HCT116 (cell line): ENCODE measurements around the gene STX10. TPM values are rescaled to one million over a fixed set of nuclear protein-coding genes. Genes with fewer than 3 reads are reported as not detected.

Experiments
- ATAC-seq: fragments of 200-7000 bp; cut with Tn5 transposase; 2 replicates; pipeline ENCODE4 v1.9.1; 2020; ENCODE audit warnings: mild to moderate bottlenecking, moderate library complexity
- BruUV-seq: library from RNA; stranded (reverse); fragments of 400-500 nt; replicated peaks from 2 replicates; lab custom pipeline; 2021; lab: Mats Ljungman, UMichigan
- CTCF ChIA-PET: fragments of 300-600 bp; sonication (Branson Sonifier 250); formaldehyde crosslinking; loops from one replicate; lab custom pipeline; 2021; ENCODE audit warnings: antibody characterized with exemption; lab: Charles Lee
- POLR2A ChIA-PET: fragments of 300-600, 350-600 bp; sonication (Branson Sonifier 250); formaldehyde crosslinking; loops from one replicate; lab custom pipeline; 2021; ENCODE audit warnings: antibody characterized with exemption; lab: Charles Lee
- RAD21 ChIA-PET, 2 experiments: fragments of 300-600 bp; sonication (Branson Sonifier 250); formaldehyde crosslinking; loops; one replicate each; lab custom pipeline; 2023; ENCODE audit warnings: low total read pairs in 2 of 2; ENCODE audit not compliant: uncharacterized antibody in 2 of 2, unreplicated experiment in 2 of 2, low non-redundant PET in 1 of 2; lab: Charles Lee
- DNase-seq: peaks from one replicate; pipeline ENCODE4 v3.0.0-alpha.2; 2010; ENCODE audit warnings: low read depth, low spot score
- H2AFZ ChIP-seq: fragments of 200-600 bp; shearing (Covaris generic), sonication (generic); 2 replicates; pipeline ENCODE4 v1.6.1; 2017; ENCODE audit warnings: low read depth, mixed run types, mixed read lengths, antibody characterized with exemption, low read length; ENCODE audit not compliant: poor library complexity, severe bottlenecking
- H3K27ac ChIP-seq: 2 replicates; pipeline ENCODE4 v1.5.1; 2012; ENCODE audit warnings: low read depth, low read length
- H3K27me3 ChIP-seq: fragments of 200-600 bp; sonication (generic); 2 replicates; pipeline ENCODE4 v1.6.1; 2016; ENCODE audit warnings: mixed run types, low read length, mixed read lengths; ENCODE audit not compliant: insufficient read depth
- H3K36me3 ChIP-seq, 2 experiments: fragments of 200-500 bp in 1 of 2; fragments of 200-600 bp in 1 of 2; sonication (Bioruptor generic) in 1 of 2; sonication (generic) in 1 of 2; 2 replicates each; pipeline versions ENCODE4 v1.5.1 to v1.6.1; 2014 to 2016; ENCODE audit warnings: low read length in 2 of 2, inconsistent platforms in 1 of 2, mixed read lengths in 1 of 2, mixed run types in 1 of 2; ENCODE audit not compliant: insufficient read depth in 2 of 2, control insufficient read depth in 1 of 2
- H3K4me1 ChIP-seq, 2 experiments: fragments of 200-600 bp in 1 of 2; sonication (generic) in 1 of 2; 2 replicates each; pipeline versions ENCODE4 v1.5.1 to v1.6.1; 2012 to 2017; ENCODE audit warnings: low read length in 2 of 2, inconsistent platforms in 1 of 2, mild to moderate bottlenecking in 1 of 2, mixed read lengths in 1 of 2, mixed run types in 1 of 2, moderate library complexity in 1 of 2; ENCODE audit not compliant: insufficient read depth in 2 of 2, control insufficient read depth in 1 of 2
- H3K4me2 ChIP-seq: fragments of 200-600 bp; sonication (generic); 2 replicates; pipeline ENCODE4 v1.6.1; 2017; ENCODE audit warnings: mixed run types, low read length, mixed read lengths
- H3K4me3 ChIP-seq, 2 experiments: fragments of 200-600 bp in 1 of 2; sonication (generic) in 1 of 2; replicated peaks in 1 of 2; 2 replicates each; pipeline ENCODE4 v1.5.1; 2011 to 2016; ENCODE audit warnings: low read length in 2 of 2, control low read depth in 1 of 2, low read depth in 1 of 2, mild to moderate bottlenecking in 1 of 2, mixed read lengths in 1 of 2, mixed run types in 1 of 2
- H3K79me2 ChIP-seq: fragments of 200-600 bp; sonication (generic); 2 replicates; pipeline ENCODE4 v1.6.1; 2017; ENCODE audit warnings: mild to moderate bottlenecking, mixed run types, low read length, moderate library complexity, mixed read lengths; ENCODE audit not compliant: insufficient read depth
- H3K9ac ChIP-seq: fragments of 200-600 bp; sonication (generic); 2 replicates; pipeline ENCODE4 v1.6.1; 2016; ENCODE audit warnings: low read length, mixed read lengths
- H3K9me2 ChIP-seq: fragments of 200-600 bp; sonication (generic), shearing (Covaris generic); 2 replicates; pipeline ENCODE4 v1.6.1; 2017; ENCODE audit warnings: mixed run types, mild to moderate bottlenecking, moderate library complexity; ENCODE audit not compliant: insufficient read depth
- H3K9me3 ChIP-seq, 2 experiments: fragments of 200-500 bp in 1 of 2; fragments of 200-600 bp in 1 of 2; sonication (Bioruptor generic) in 1 of 2; sonication (generic) in 1 of 2; 2 replicates each; pipeline ENCODE4 v1.6.1; 2014 to 2017; ENCODE audit warnings: low read length in 2 of 2, mixed read lengths in 2 of 2, inconsistent platforms in 1 of 2, low read depth in 1 of 2, mild to moderate bottlenecking in 1 of 2, mixed run types in 1 of 2, moderate library complexity in 1 of 2; ENCODE audit not compliant: control insufficient read depth in 1 of 2, insufficient read depth in 1 of 2
- H4K20me1 ChIP-seq: fragments of 200-600 bp; sonication (generic), shearing (Covaris generic); 2 replicates; pipeline ENCODE4 v1.6.1; 2017; ENCODE audit warnings: mixed run types, mild to moderate bottlenecking, moderate library complexity; ENCODE audit not compliant: insufficient read depth
- CEBPB ChIP-seq: IDR thresholded peaks from 2 replicates; pipeline ENCODE4 v1.6.1; 2012; ENCODE audit warnings: low read depth
- EGR1 ChIP-seq: IDR thresholded peaks from 2 replicates; pipeline ENCODE4 v1.6.1; 2012; ENCODE audit warnings: low read depth
- ELF1 ChIP-seq: IDR thresholded peaks from 2 replicates; pipeline ENCODE4 v1.6.1; 2012; ENCODE audit warnings: low read depth, borderline replicate concordance
- EZH2phosphoT487 ChIP-seq: fragments of 200-600 bp; IDR thresholded peaks from 2 replicates; pipeline ENCODE4 v1.6.1; 2018; ENCODE audit warnings: antibody characterized with exemption, borderline replicate concordance
- FOSL1 ChIP-seq: IDR thresholded peaks from 2 replicates; pipeline ENCODE4 v1.6.1; 2012; ENCODE audit warnings: low read depth
- JUND ChIP-seq: IDR thresholded peaks from 2 replicates; pipeline ENCODE4 v1.6.1; 2012
- REST ChIP-seq: IDR thresholded peaks from 2 replicates; pipeline ENCODE4 v1.6.1; 2012; ENCODE audit warnings: low read depth
- SP1 ChIP-seq: IDR thresholded peaks from 2 replicates; pipeline ENCODE4 v1.6.1; 2012; ENCODE audit warnings: low read depth
- TCF7L2 ChIP-seq: IDR thresholded peaks from 2 replicates; pipeline ENCODE4 v1.7.0; 2011; ENCODE audit warnings: borderline replicate concordance, inconsistent platforms; ENCODE audit not compliant: insufficient read depth, insufficient read length; ENCODE audit errors: extremely low read depth
- intact Hi-C: fragments of 100-400 bp; cut with micrococcal nuclease; formaldehyde crosslinking; loops from 2 replicates; pipeline ENCODE4 v1.10.0; 2022
- total RNA-seq: library from RNA; stranded (reverse); gene quantifications from one replicate; pipeline ENCODE4 v1.2.1, GENCODE V29; 2021; ENCODE audit not compliant: unreplicated experiment
- TF ChIP-seq, protein P1 (sequence below): IDR thresholded peaks from 2 replicates; pipeline ENCODE4 v1.6.1; 2012

STX10 gene
- total RNA-seq, 1 experiment from 2014 or later: 149 TPM

DNA sequence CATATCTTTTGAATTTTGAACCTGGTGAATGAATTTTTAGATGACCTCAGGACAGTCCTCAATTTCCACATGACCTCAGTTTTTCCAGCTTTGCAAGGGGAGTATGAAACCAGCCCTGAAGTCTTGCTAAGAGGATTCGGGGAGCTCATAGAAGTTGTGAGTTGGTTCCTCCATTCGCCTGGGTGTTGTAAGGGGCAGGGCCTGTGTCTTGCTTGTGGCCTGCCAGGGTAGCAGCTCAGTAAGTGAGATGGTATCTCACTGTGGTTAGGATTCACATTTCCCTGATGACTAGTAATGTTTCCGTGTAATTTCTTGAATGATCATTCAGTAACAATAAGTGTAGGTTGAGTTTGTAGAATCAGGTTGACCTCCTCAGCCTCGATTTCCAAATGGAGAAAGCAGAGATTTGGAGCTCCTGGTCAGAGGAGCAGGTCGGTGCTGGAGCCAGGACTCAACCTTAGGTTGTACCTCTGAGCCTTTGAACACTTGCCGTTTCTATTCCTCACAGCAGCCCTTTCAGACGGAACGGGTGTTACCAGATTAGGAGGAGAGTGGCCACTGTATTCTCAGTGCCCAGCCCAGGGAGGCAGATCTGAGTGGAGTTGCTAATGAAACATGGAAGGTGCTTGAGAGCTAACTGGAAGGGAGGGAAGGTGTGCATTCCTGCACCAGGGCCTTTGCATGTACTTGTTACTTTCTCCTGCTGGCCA lies 17.5 kb downstream of the STX10 start (continued):
- TF ChIP-seq REST (no peak), ELF1 (no peak), EZH2phosphoT487 (no peak)

DNA sequence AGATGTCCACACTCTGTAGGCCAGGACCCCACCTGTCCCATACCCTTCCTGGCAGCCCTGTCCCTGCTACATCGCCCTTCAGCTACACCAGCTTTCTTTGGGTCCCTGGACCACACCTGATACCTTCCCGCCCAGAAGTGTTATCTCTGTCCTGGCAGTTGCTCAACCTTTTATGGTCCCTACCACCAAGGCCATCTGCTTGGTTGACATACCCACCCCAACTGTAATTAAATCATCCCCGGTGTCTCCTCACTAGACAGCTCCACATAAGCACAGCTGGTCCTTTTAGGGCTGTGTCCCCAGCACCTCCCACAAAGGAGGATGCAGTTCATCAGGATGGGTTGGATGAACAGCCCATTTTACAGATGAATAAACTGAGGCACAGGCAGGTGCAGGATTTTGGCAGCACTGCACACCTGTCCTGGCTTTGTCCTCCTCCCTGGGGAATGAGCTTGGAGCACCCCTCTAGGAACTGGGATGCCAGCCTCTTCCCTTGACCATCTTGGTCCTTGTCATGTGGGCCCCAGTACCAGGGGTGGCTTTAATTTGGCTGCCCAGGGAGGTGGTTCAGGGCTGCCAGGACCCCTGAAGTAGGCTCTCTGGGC lies 19.2 kb downstream of the STX10 start:
- ChIA-PET POLR2A (interaction anchor here (1.1 kb wide), 1 partner anchor 11 kb away, joined by 3 read pairs; no protein-coding TSS in a partner anchor), RAD21 (no interaction called here), CTCF (interaction anchor here (0.5 kb wide), 1 partner anchor 64 kb away, joined by 3 read pairs; no protein-coding TSS in a partner anchor)
- no TSS peak for BruUV-seq
- H3K9ac ChIP-seq: no peak overlapping the region
- H3K4me2 ChIP-seq: no peak overlapping the region
- H3K9me2 ChIP-seq: no peaks in the 10 kb centered on the region
- no peaks in the 10 kb centered on the region for H3K27me3 ChIP-seq
- no peaks in the 10 kb centered on the region for H3K9me3 ChIP-seq
- H3K4me3 ChIP-seq: no peak overlapping the region
- ATAC-seq: no peak
- intact Hi-C loops: no loop called here
- peaks cover 88% of the 10 kb centered on the region for H3K79me2 ChIP-seq
- TF ChIP-seq TCF7L2 (no peak), SP1 (no peak), FOSL1 (no peak), EZH2phosphoT487 (no peak), JUND (no peak), CEBPB (no peak), ELF1 (no peak), EGR1 (no peak)
- TF ChIP-seq, protein P1, sequence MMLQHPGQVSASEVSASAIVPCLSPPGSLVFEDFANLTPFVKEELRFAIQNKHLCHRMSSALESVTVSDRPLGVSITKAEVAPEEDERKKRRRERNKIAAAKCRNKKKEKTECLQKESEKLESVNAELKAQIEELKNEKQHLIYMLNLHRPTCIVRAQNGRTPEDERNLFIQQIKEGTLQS: no peak
- H3K36me3 ChIP-seq: peaks cover 0 to 24% of the 10 kb centered on the region in 2 experiments; a peak in 1 of 4 replicates
- peaks cover 9% of the 10 kb centered on the region; the same call in 1 of the 2 replicates for H4K20me1 ChIP-seq
- DNase-seq: no peak
- peaks cover 2 to 43% of the 10 kb centered on the region in 2 experiments; a peak in 3 of 4 replicates for H3K4me1 ChIP-seq
- H2AFZ ChIP-seq: no peak overlapping the region
- H3K27ac ChIP-seq: peak overlapping the region; percentile 26; the same call in 1 of the 2 replicates
